ENCODE data around the gene SUGP1. TPM values are rescaled to one million over a fixed set of nuclear protein-coding genes. Genes with fewer than 3 reads are reported as not detected.

Gene SUGP1
- total RNA-seq, 4 donors from 2014 or later, result 31.1 to 118 (median 66.5) TPM

DNA sequence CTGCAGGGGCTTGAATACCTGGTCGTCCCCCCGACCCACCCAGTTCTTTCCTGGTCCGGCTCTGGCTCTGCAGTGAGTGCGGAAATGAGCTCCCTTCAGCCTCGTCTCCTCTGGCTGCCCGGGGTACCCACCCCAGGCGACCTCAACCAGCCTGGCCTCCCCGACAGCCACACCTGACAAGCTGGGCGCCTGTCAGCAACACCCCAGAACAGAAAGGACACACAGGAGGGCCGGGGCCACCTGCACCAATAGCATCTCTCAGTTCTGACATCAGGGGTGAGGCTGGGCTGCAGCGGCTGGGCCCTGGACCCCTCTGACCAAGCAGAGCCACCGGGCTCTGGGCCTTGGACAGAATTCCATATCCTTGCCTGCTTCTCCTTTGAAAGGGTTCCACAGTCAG, 19.7 kb downstream of the SUGP1 start:
- TF ChIP-seq CTCF (IDR thresholded peaks at IDR 0.05) (no peak), POLR2A (IDR thresholded peaks at IDR 0.05) (no peak), POLR2AphosphoS5 (IDR thresholded peaks at IDR 0.05) (no peak), EP300 (IDR thresholded peaks at IDR 0.05; ENCODE audit: low read depth) (no peak)
- H3K4me3 ChIP-seq, result no peak overlapping the region
- in situ Hi-C loops (cut with MboI; ENCODE audit: low pct_ligation_motif_present in 1 of 4, low pct_unique_long_range_greater_than_20kb in 1 of 4, low sequenced_read_pairs in 3 of 4), result no loop called here
- H3K9me3 ChIP-seq, result no peaks in the 10 kb centered on the region
- H3K36me3 ChIP-seq, result peaks cover 0 to 17% (median 7%) of the 10 kb centered on the region in 4 donors
- H3K27me3 ChIP-seq, result no peaks in the 10 kb centered on the region
- H3K4me1 ChIP-seq, result no peaks in the 10 kb centered on the region
- no peak overlapping the region for H3K27ac ChIP-seq
- WGBS, 2 donors (ENCODE audit: low coverage in 1 of 2), result 97% methylated on average over 11 of the region's 12 CpGs; no CpG with 5 or more reads in 1 of the 2 donors
- intact Hi-C loops (cut with DNase I; ENCODE audit: low total_unique reads), result no loop called here
- no peak for DNase-seq

GRCh38 chr19:19297759-19298158, 22.6 kb downstream of the SUGP1 start:
- no peaks in the 10 kb centered on the region for H3K27me3 ChIP-seq
- intact Hi-C loops (cut with DNase I; ENCODE audit: low total_unique reads), result no loop called here
- no peak for DNase-seq
- no peak overlapping the region for H3K27ac ChIP-seq
- H3K9me3 ChIP-seq, result no peaks in the 10 kb centered on the region
- H3K4me3 ChIP-seq, result no peak overlapping the region
- 88% methylated on average over 9 of the region's 9 CpGs; no CpG with 5 or more reads in 1 of the 2 donors for whole genome bisulfite sequencing, 2 donors (ENCODE audit: low coverage in 1 of 2)
- no peak for TF ChIP-seq POLR2A (IDR thresholded peaks at IDR 0.05)
- in situ Hi-C loops (cut with MboI; ENCODE audit: low pct_ligation_motif_present in 1 of 4, low pct_unique_long_range_greater_than_20kb in 1 of 4, low sequenced_read_pairs in 3 of 4), result no loop called here
- H3K36me3 ChIP-seq, result peaks cover 0 to 24% (median 12%) of the 10 kb centered on the region in 4 donors
- H3K4me1 ChIP-seq, result no peaks in the 10 kb centered on the region

GRCh38 chr19:19296953-19297689, 23.2 kb downstream of the SUGP1 start:
- Histone ChIP-seq H3K27me3 (no peaks in the 10 kb centered on the region), H3K4me3 (no peak overlapping the region), H3K9me3 (no peaks in the 10 kb centered on the region), H3K4me1 (no peaks in the 10 kb centered on the region), H3K36me3 (peaks cover 0 to 27% (median 13%) of the 10 kb centered on the region in 4 donors), H3K27ac (no peak overlapping the region)
- WGBS, 2 donors (ENCODE audit: low coverage in 1 of 2), result 90 to 100% methylated on average over 5 to 19 of the region's 19 CpGs
- no peak for TF ChIP-seq EP300 (IDR thresholded peaks at IDR 0.05; ENCODE audit: low read depth)
- no peak for TF ChIP-seq POLR2A (IDR thresholded peaks at IDR 0.05)
- TF ChIP-seq CTCF (IDR thresholded peaks at IDR 0.05), result no peak
- TF ChIP-seq POLR2AphosphoS5 (IDR thresholded peaks at IDR 0.05), result no peak
- DNase-seq, result no peak
- in situ Hi-C loops (cut with MboI; ENCODE audit: low pct_ligation_motif_present in 1 of 4, low pct_unique_long_range_greater_than_20kb in 1 of 4, low sequenced_read_pairs in 3 of 4), result no loop called here
- intact Hi-C loops (cut with DNase I; ENCODE audit: low total_unique reads), result no loop called here

DNA sequence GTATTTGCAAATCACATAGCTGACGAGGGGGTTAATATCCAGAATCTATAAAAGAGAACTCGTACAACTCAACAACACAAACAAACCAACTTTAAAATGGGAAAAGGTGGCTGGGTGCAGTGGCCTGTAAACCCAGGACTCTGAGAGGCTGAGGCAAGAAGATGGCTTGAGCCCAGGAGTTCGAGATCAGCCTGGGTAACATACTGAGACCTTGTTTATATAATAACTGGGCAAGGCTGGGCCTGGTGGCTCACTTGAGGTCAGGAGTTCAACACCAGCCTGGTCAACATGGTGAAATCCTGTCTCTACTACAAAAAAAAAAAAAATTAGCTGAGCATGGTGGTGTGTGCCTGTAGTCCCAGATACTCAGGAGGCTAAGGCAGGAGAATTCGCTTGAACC, 25.4 kb downstream of the SUGP1 start:
- Histone ChIP-seq H3K36me3 (peaks cover 0 to 38% (median 8%) of the 10 kb centered on the region in 4 donors), H3K27ac (no peak overlapping the region), H3K27me3 (no peaks in the 10 kb centered on the region), H3K4me3 (no peak overlapping the region), H3K4me1 (no peaks in the 10 kb centered on the region), H3K9me3 (no peaks in the 10 kb centered on the region)
- no peak for DNase-seq
- WGBS, 2 donors (ENCODE audit: low coverage in 1 of 2), result 81 to 85% methylated on average over 3 to 4 of the region's 4 CpGs
- in situ Hi-C loops (cut with MboI; ENCODE audit: low pct_ligation_motif_present in 1 of 4, low pct_unique_long_range_greater_than_20kb in 1 of 4, low sequenced_read_pairs in 3 of 4), result no loop called here
- TF ChIP-seq EP300 (IDR thresholded peaks at IDR 0.05; ENCODE audit: low read depth) (no peak), POLR2AphosphoS5 (IDR thresholded peaks at IDR 0.05) (no peak), CTCF (IDR thresholded peaks at IDR 0.05) (no peak), POLR2A (IDR thresholded peaks at IDR 0.05) (no peak)
- intact Hi-C loops (cut with DNase I; ENCODE audit: low total_unique reads), result no loop called here

Measured in transverse colon (tissue), 4 donors.